Neuronal stem cell (in vitro differentiated cells): ENCODE results near the gene HOXB1.
A peak's percentile ranks its signal among the peaks of the same experiment; 100 is the strongest.

ENCODE experiments used
- DNase-seq: peaks from one replicate; pipeline ENCODE4 v3.0.0-alpha.2; 2013; ENCODE audit warnings: low spot score
- H2AFZ ChIP-seq: one replicate; pipeline ENCODE4 v1.6.1; 2013; ENCODE audit warnings: mild to moderate bottlenecking, low read length, inconsistent platforms
- H2AK5ac ChIP-seq: 2 replicates; pipeline ENCODE4 v1.6.1; 2013; ENCODE audit warnings: low read depth, mild to moderate bottlenecking, inconsistent platforms, low read length, moderate library complexity, mixed read lengths
- H2BK120ac ChIP-seq: 2 replicates; pipeline ENCODE4 v1.6.1; 2013; ENCODE audit warnings: low read depth, mild to moderate bottlenecking, inconsistent platforms, low read length, moderate library complexity, mixed read lengths
- H2BK12ac ChIP-seq: one replicate; pipeline ENCODE4 v1.6.1; 2013; ENCODE audit warnings: low read length, inconsistent platforms
- H2BK15ac ChIP-seq: 2 replicates; pipeline ENCODE4 v1.6.1; 2013; ENCODE audit warnings: mild to moderate bottlenecking, low read length, inconsistent platforms, mixed read lengths
- H2BK5ac ChIP-seq: one replicate; pipeline ENCODE4 v1.6.1; 2013; ENCODE audit warnings: inconsistent platforms, mild to moderate bottlenecking, low read length, moderate library complexity
- H3K14ac ChIP-seq: one replicate; pipeline ENCODE4 v1.6.1; 2013; ENCODE audit warnings: low read length, inconsistent platforms
- H3K18ac ChIP-seq: 2 replicates; pipeline ENCODE4 v1.6.1; 2013; ENCODE audit warnings: low read length, inconsistent platforms
- H3K23ac ChIP-seq: 2 replicates; pipeline ENCODE4 v1.6.1; 2013; ENCODE audit warnings: low read depth, mild to moderate bottlenecking, mixed read lengths, low read length, inconsistent platforms; ENCODE audit not compliant: poor library complexity
- H3K27ac ChIP-seq: replicated peaks from 3 replicates; pipeline ENCODE4 v1.5.1; 2013; ENCODE audit warnings: low read length, inconsistent platforms
- H3K27me3 ChIP-seq, 3 experiments: 2 replicates each; pipeline ENCODE4 v1.6.1; 2013; ENCODE audit warnings: low read length in 3 of 3, mild to moderate bottlenecking in 2 of 3, inconsistent platforms in 1 of 3, low read depth in 1 of 3, mixed read lengths in 1 of 3, moderate library complexity in 1 of 3; ENCODE audit not compliant: control insufficient read depth in 3 of 3, insufficient read depth in 3 of 3
- H3K36me3 ChIP-seq, 2 donors: replicated peaks in 1 of 2; 2 replicates each; pipeline ENCODE4 v1.6.1; 2013; ENCODE audit warnings: low read length in 2 of 2; ENCODE audit not compliant: control insufficient read depth in 2 of 2, insufficient read depth in 2 of 2
- H3K4ac ChIP-seq: 2 replicates; pipeline ENCODE4 v1.6.1; 2013; ENCODE audit warnings: inconsistent platforms, mild to moderate bottlenecking, low read length, moderate library complexity
- H3K4me1 ChIP-seq, 2 donors: 1 replicate in 1 of 2; 2 replicates in 1 of 2; pipeline ENCODE4 v1.6.1; 2013; ENCODE audit warnings: low read length in 2 of 2, low read depth in 1 of 2; ENCODE audit not compliant: control insufficient read depth in 2 of 2, insufficient read depth in 1 of 2
- H3K4me2 ChIP-seq: one replicate; pipeline ENCODE4 v1.6.1; 2013; ENCODE audit warnings: mild to moderate bottlenecking, low read length, inconsistent platforms; ENCODE audit not compliant: insufficient read depth, poor library complexity, severe bottlenecking
- H3K4me3 ChIP-seq, 2 donors: 2 replicates each; pipeline ENCODE4 v1.5.1; 2013; ENCODE audit warnings: low read length in 2 of 2, mild to moderate bottlenecking in 2 of 2, inconsistent platforms in 1 of 2, moderate library complexity in 1 of 2
- H3K79me1 ChIP-seq: one replicate; pipeline ENCODE4 v1.6.1; 2013; ENCODE audit warnings: low read depth, mild to moderate bottlenecking, inconsistent platforms, low read length, moderate library complexity
- H3K9ac ChIP-seq: one replicate; pipeline ENCODE4 v1.6.1; 2013; ENCODE audit warnings: mild to moderate bottlenecking, low read depth, low read length, inconsistent platforms; ENCODE audit not compliant: poor library complexity
- H3K9me3 ChIP-seq, 2 donors: replicated peaks in 1 of 2; 2 replicates each; pipeline versions ENCODE3 to v1.6.1; 2013; ENCODE audit warnings: low read length in 2 of 2, mild to moderate bottlenecking in 2 of 2, inconsistent platforms in 1 of 2, low read depth in 1 of 2, mixed read lengths in 1 of 2, moderate library complexity in 1 of 2; ENCODE audit not compliant: control insufficient read depth in 2 of 2, insufficient read depth in 1 of 2
- H4K8ac ChIP-seq: one replicate; pipeline ENCODE4 v1.6.1; 2013; ENCODE audit warnings: low read depth, mild to moderate bottlenecking, inconsistent platforms, low read length, moderate library complexity
- H4K91ac ChIP-seq: one replicate; pipeline ENCODE4 v1.6.1; 2013; ENCODE audit warnings: low read length, low read depth, mild to moderate bottlenecking, inconsistent platforms; ENCODE audit not compliant: poor library complexity
- WGBS, 2 donors: extraction: QIAGEN DNeasy Blood & Tissue Kit; methylation state at CpG; one replicate each; pipeline ENCODE4 v1.1.7; 2013; ENCODE audit warnings: missing lambda C conversion rate in 2 of 2, mixed read lengths in 1 of 2; ENCODE audit not compliant: insufficient read length in 2 of 2, insufficient replicate concordance in 1 of 2; ENCODE audit errors: extremely low coverage in 2 of 2; 5-methylcytosine and 5-hydroxymethylcytosine counted together

The HOXB1 gene

DNA sequence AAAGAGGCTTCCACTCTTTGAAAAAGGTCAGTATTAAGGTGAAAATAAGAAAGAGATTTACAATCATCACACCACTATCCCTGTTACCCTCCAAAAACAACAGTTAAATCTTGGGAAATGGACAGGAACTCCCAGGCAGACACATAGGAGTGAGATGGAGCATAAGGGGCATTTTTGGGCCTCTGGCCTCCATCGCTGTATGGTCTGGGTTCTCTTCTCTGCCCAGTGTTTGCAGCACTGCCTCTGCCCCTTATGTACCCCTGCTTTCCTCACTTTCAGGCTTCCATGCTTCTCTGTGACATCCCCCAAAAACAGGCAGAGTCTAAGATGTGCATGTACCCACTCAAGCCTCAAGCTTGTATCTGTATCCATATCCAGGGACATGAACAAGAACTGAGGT lies 14.7 kb upstream of the HOXB1 start:
- H4K8ac ChIP-seq: no peak overlapping the region
- no peaks in the 10 kb centered on the region for H3K36me3 ChIP-seq
- no peak overlapping the region for H2AK5ac ChIP-seq
- no peak for DNase-seq
- H3K4me3 ChIP-seq: peak overlapping the region in 1 of 2 donors; percentile 36
- H2AFZ ChIP-seq: no peak overlapping the region
- H3K27ac ChIP-seq: no peak overlapping the region
- H2BK12ac ChIP-seq: no peak overlapping the region
- H3K14ac ChIP-seq: no peak overlapping the region
- no peaks in the 10 kb centered on the region for H3K4me1 ChIP-seq
- no peak overlapping the region for H3K23ac ChIP-seq
- no peak overlapping the region for H2BK15ac ChIP-seq
- WGBS, 2 donors: no CpG with 5 or more reads among the region's 1 CpG
- no peak overlapping the region for H2BK5ac ChIP-seq
- no peaks in the 10 kb centered on the region for H3K79me1 ChIP-seq
- H2BK120ac ChIP-seq: no peak overlapping the region
- no peak overlapping the region for H3K4ac ChIP-seq
- peaks cover 0 to 4% of the 10 kb centered on the region in 2 donors for H3K9me3 ChIP-seq
- no peak overlapping the region for H3K18ac ChIP-seq
- peaks cover 48 to 96% (median 92%) of the 10 kb centered on the region in 3 experiments for H3K27me3 ChIP-seq
- no peak overlapping the region for H3K4me2 ChIP-seq
- no peak overlapping the region for H3K9ac ChIP-seq
- no peak overlapping the region for H4K91ac ChIP-seq

- Histone ChIP-seq H3K9ac (no peak within 1 kb of the TSS), H3K4me2 (no peak within 1 kb of the TSS), H3K27me3 (peaks cover 44 to 98% (median 92%) of the 10 kb centered on the region in 3 experiments), H3K36me3 (no peaks in the 10 kb centered on the region), H3K79me1 (no peaks in the 10 kb centered on the region), H3K9me3 (peaks cover 0 to 4% of the 10 kb centered on the region in 2 donors), H4K8ac (no peak within 1 kb of the TSS), H4K91ac (no peak within 1 kb of the TSS), H2BK12ac (no peak within 1 kb of the TSS), H3K4me1 (no peaks in the 10 kb centered on the region), H2BK120ac (no peak within 1 kb of the TSS), H3K4ac (no peak within 1 kb of the TSS), H3K4me3 (peak within 1 kb of the TSS in 1 of 2 donors; percentile 45), H2BK5ac (no peak within 1 kb of the TSS), H3K23ac (no peak within 1 kb of the TSS), H3K14ac (no peak within 1 kb of the TSS), H2AK5ac (no peak within 1 kb of the TSS), H3K27ac (no peak within 1 kb of the TSS), H2AFZ (peak within 1 kb of the TSS; percentile 29), H3K18ac (no peak within 1 kb of the TSS), H2BK15ac (no peak within 1 kb of the TSS)
- WGBS, 2 donors: no CpG with 5 or more reads among the region's 12 CpGs
- DNase-seq: no peak
These were observed 14.2 kb upstream of the HOXB1 start, which contains the start of gene HOXB2 for GRCh38 chr17:48545022-48545375. TSS of gene HOXB2 (minus strand) at chr17:48545109. CDS start at chr17:48544911, 198 bp downstream.

DNA sequence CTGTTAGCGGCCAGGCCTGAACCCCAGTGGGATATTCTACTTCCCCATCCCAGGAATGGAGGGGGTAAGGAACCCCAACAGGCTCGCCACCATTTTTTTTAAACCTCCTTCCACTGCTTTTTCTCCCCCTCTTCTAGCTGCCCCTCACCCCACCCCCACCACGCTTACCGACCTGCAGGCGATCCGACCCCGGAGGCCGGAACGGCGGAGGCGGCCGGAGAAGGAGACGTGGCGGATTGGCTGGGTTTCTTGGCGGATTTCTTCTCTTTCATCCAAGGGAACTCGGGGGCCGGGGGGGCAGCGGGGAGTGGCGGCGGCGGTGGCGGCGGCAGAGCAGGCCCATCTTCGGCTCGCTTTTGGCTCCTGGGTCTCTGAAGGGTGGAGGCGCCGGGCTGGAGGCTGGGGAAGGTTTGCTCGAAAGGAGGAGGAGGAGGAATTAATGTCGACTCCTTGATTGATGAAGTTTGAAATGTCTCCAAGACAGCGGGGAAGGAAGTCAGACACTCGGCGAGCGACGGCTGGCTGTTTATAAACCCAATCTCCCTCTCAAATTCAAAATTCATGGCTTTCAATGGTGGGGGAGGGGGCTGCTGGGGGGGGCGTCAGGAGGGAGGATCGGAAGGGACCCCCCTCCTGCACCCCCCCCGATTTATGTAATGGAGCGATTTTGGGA lies 13.7 kb upstream of the HOXB1 start:
- no peaks in the 10 kb centered on the region for H3K4me1 ChIP-seq
- peak overlapping the region; percentile 29 for H2AFZ ChIP-seq
- no peak overlapping the region for H3K23ac ChIP-seq
- H4K8ac ChIP-seq: no peak overlapping the region
- no peak overlapping the region for H2AK5ac ChIP-seq
- no peak for DNase-seq
- no peak overlapping the region for H3K9ac ChIP-seq
- H3K14ac ChIP-seq: no peak overlapping the region
- no peak overlapping the region for H2BK5ac ChIP-seq
- H3K4me2 ChIP-seq: no peak overlapping the region
- H2BK15ac ChIP-seq: no peak overlapping the region
- H4K91ac ChIP-seq: no peak overlapping the region
- WGBS, 2 donors: no CpG with 5 or more reads among the region's 38 CpGs
- H3K27me3 ChIP-seq: peaks cover 44 to 93% (median 92%) of the 10 kb centered on the region in 3 experiments
- H3K4me3 ChIP-seq: peak overlapping the region in 1 of 2 donors; percentile 45
- H2BK120ac ChIP-seq: no peak overlapping the region
- no peaks in the 10 kb centered on the region for H3K79me1 ChIP-seq
- H2BK12ac ChIP-seq: no peak overlapping the region
- H3K36me3 ChIP-seq: no peaks in the 10 kb centered on the region
- H3K4ac ChIP-seq: no peak overlapping the region
- no peak overlapping the region for H3K27ac ChIP-seq
- no peak overlapping the region for H3K18ac ChIP-seq
- peaks cover 0 to 6% of the 10 kb centered on the region in 2 donors for H3K9me3 ChIP-seq

DNA sequence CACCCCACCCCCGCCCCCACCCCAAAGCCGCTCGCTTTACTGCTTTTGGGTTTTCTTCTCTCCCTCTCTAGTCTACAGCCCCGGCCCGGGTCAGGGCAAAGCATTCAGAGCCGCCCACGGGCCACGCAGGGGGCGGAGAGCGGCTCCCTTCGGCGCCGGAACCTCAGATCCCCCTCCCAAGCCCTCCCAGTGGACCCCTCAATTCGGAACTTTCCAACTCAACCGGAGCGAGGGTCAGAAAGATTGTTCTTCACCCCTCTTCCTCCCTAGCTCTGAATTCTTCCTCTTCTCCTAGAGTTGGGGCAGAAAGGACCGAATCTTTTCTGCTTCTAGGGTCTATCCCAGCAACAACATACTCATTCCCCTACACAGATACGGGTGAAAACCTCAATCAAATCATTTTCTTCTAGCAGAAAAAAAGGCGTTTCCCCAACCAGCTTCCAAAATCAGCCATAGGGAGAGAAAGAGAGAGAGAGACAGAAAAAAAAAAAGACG lies 13.1 kb upstream of the HOXB1 start:
- no peak overlapping the region for H3K18ac ChIP-seq
- H2BK5ac ChIP-seq: no peak overlapping the region
- no peak overlapping the region for H3K9ac ChIP-seq
- no peak overlapping the region for H4K91ac ChIP-seq
- H2AFZ ChIP-seq: peak overlapping the region; percentile 29
- H2BK12ac ChIP-seq: no peak overlapping the region
- no peak overlapping the region for H3K27ac ChIP-seq
- no peaks in the 10 kb centered on the region for H3K36me3 ChIP-seq
- no peak overlapping the region for H3K14ac ChIP-seq
- no peaks in the 10 kb centered on the region for H3K4me1 ChIP-seq
- DNase-seq: no peak
- H3K4me3 ChIP-seq: peak overlapping the region in 1 of 2 donors; percentile 45
- H2AK5ac ChIP-seq: no peak overlapping the region
- no peak overlapping the region for H3K4ac ChIP-seq
- no peak overlapping the region for H4K8ac ChIP-seq
- H3K23ac ChIP-seq: no peak overlapping the region
- peaks cover 0 to 3% of the 10 kb centered on the region in 2 donors for H3K9me3 ChIP-seq
- no CpG with 5 or more reads among the region's 20 CpGs for WGBS, 2 donors
- no peak overlapping the region for H2BK15ac ChIP-seq
- H3K4me2 ChIP-seq: no peak overlapping the region
- H2BK120ac ChIP-seq: no peak overlapping the region
- H3K27me3 ChIP-seq: peaks cover 41 to 92% (median 87%) of the 10 kb centered on the region in 3 experiments
- H3K79me1 ChIP-seq: no peaks in the 10 kb centered on the region
